ENCODE results near the gene RER1. TPM values are rescaled to one million over a fixed set of nuclear protein-coding genes. Genes with fewer than 3 reads are reported as not detected.
"Not testable (repeated sequence)": the region's sequence is repeated elsewhere in the genome, so short reads cannot be mapped to it uniquely, and the experiment has no call there.

Gene RER1
- total and polyA plus RNA-seq, 11 donors: 43.3 to 124 (median 78.3) TPM

GRCh38 chr1:2439369-2439768, 47.7 kb downstream of the RER1 start:
- Histone ChIP-seq H3K9me3 (no peaks in the 10 kb centered on the region), H3K4me1 (peaks cover 0 to 10% (median 0%) of the 10 kb centered on the region in 12 donors), H3K4me3 (no peak overlapping the region), H3K27me3 (peaks cover 20 to 43% (median 29%) of the 10 kb centered on the region in 9 donors), H3K36me3 (no peaks in the 10 kb centered on the region), H3K27ac (no peak overlapping the region)
- TF ChIP-seq, protein P1, sequence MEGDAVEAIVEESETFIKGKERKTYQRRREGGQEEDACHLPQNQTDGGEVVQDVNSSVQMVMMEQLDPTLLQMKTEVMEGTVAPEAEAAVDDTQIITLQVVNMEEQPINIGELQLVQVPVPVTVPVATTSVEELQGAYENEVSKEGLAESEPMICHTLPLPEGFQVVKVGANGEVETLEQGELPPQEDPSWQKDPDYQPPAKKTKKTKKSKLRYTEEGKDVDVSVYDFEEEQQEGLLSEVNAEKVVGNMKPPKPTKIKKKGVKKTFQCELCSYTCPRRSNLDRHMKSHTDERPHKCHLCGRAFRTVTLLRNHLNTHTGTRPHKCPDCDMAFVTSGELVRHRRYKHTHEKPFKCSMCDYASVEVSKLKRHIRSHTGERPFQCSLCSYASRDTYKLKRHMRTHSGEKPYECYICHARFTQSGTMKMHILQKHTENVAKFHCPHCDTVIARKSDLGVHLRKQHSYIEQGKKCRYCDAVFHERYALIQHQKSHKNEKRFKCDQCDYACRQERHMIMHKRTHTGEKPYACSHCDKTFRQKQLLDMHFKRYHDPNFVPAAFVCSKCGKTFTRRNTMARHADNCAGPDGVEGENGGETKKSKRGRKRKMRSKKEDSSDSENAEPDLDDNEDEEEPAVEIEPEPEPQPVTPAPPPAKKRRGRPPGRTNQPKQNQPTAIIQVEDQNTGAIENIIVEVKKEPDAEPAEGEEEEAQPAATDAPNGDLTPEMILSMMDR (IDR thresholded peaks at IDR 0.05): no peak
- TF ChIP-seq POLR2A (IDR thresholded peaks at IDR 0.05): no peak
- WGBS, 4 donors: 51 to 65% (median 61%) methylated on average over 9 to 15 of the region's 15 CpGs
- intact Hi-C loops (cut with DNase I): loop anchor here in 1 of 10 donors (10.0 kb wide), 1 partner anchor 215 kb away; no protein-coding TSS in a partner anchor
- DNase-seq: no peak
- no peak for ATAC-seq

- H3K27ac ChIP-seq; H3K9me3 ChIP-seq; H3K36me3 ChIP-seq; H3K4me3 ChIP-seq; intact Hi-C loops (cut with DNase I): not testable (repeated sequence)
- 87 to 93% (median 92%) methylated on average over 22 to 23 of the region's 23 CpGs for WGBS, 4 donors
- peak in 1 of 4 donors; percentile 24 for ATAC-seq
- Histone ChIP-seq H3K4me1 (peaks cover 0 to 10% (median 0%) of the 10 kb centered on the region in 12 donors), H3K27me3 (peaks cover 24 to 48% (median 35%) of the 10 kb centered on the region in 9 donors)
- peak in 1 of 5 donors; percentile 29 for DNase-seq
Observed at GRCh38 chr1:2440346-2440745, 48.7 kb downstream of the RER1 start.

GRCh38 chr1:2441746-2442145, 50.1 kb downstream of the RER1 start:
- intact Hi-C loops (cut with DNase I): no loop called here

GRCh38 chr1:2442661-2443060, 51.0 kb downstream of the RER1 start:
- no peaks in the 10 kb centered on the region for H3K36me3 ChIP-seq
- TF ChIP-seq, protein P1 (IDR thresholded peaks at IDR 0.05): no peak
- TF ChIP-seq POLR2A (IDR thresholded peaks at IDR 0.05): no peak
- no peak for ATAC-seq
- WGBS, 4 donors: 56 to 78% (median 63%) methylated on average over 3 to 6 of the region's 6 CpGs
- no peaks in the 10 kb centered on the region for H3K9me3 ChIP-seq
- DNase-seq: no peak
- peaks cover 34 to 68% (median 43%) of the 10 kb centered on the region in 9 donors for H3K27me3 ChIP-seq
- no peak overlapping the region for H3K27ac ChIP-seq
- intact Hi-C loops (cut with DNase I): no loop called here
- H3K4me1 ChIP-seq: peaks cover 0 to 10% (median 0%) of the 10 kb centered on the region in 12 donors
- H3K4me3 ChIP-seq: no peak overlapping the region

More at GRCh38 chr1:2441746-2442145, 50.1 kb downstream of the RER1 start:
- WGBS, 4 donors: 47 to 55% (median 53%) methylated on average over 5 to 13 of the region's 13 CpGs
- no peaks in the 10 kb centered on the region for H3K9me3 ChIP-seq
- peaks cover 32 to 62% (median 36%) of the 10 kb centered on the region in 9 donors for H3K27me3 ChIP-seq
- H3K4me3 ChIP-seq: no peak overlapping the region
- H3K4me1 ChIP-seq: peaks cover 0 to 10% (median 0%) of the 10 kb centered on the region in 12 donors
- ATAC-seq: no peak
- no peaks in the 10 kb centered on the region for H3K36me3 ChIP-seq
- H3K27ac ChIP-seq: no peak overlapping the region
- DNase-seq: no peak
- TF ChIP-seq, protein P1 (IDR thresholded peaks at IDR 0.05): no peak
- TF ChIP-seq POLR2A (IDR thresholded peaks at IDR 0.05): no peak

All from heart left ventricle (tissue), 16 donors.